ENCODE results near the gene MARK3. TPM values are rescaled to one million over a fixed set of nuclear protein-coding genes. Genes with fewer than 3 reads are reported as not detected.

The MARK3 gene
- total RNA-seq, 1 experiment from 2014 or later: 72.5 TPM

DNA sequence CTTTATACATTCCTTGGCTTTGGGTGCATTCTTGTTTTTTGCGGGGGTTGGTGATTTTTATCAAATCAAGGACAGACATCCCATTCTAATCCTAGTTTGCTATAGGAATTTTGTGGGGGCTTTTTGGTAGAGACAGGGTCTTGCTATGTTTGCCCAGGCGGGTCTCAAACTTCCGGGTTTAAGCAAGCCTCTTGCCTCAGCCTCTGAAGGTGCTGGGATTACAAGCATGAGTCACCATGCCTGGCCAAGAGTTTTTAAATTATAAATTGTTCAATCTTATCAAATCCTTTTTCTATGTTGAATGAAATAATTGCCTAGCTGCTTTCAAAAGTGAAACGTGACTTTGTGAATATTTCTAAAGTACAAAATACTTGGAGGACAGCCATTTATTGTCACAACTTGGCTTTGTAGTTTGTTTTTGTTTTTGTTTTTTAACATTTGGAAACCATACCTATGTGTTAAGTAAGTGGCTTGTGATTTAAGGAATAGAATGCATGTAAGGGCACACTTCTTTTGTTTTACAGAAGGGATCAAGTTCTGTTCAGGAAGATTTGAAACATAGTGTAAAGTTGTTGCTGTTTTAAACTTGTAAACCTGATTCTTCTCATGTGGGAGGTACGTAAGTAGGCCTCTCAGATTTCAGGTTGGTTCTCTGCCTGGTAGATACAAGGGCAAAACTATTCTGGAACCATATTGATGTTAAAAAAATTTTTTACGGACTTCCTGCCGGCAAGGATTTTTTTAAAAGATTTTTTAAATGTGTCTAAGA lies 13.4 kb downstream of the MARK3 start:
- Histone ChIP-seq H3K9ac (ENCODE audit: low read length) (no peak overlapping the region), H3K4me1 (ENCODE audit: control insufficient read depth in 1 of 2, insufficient read depth in 2 of 2, low read length in 2 of 2) (peaks cover 30 to 40% of the 10 kb centered on the region in 2 experiments), H3K9me3 (ENCODE audit: control insufficient read depth in 1 of 2, insufficient read depth in 1 of 2, low read depth in 1 of 2, low read length in 2 of 2) (no peaks in the 10 kb centered on the region), H3K9me2 (ENCODE audit: insufficient read depth) (no peaks in the 10 kb centered on the region), H3K27ac (ENCODE audit: low read depth, low read length) (peak overlapping the region; percentile 32; the same call in 1 of the 2 replicates), H2AFZ (ENCODE audit: low read depth, low read length, poor library complexity, severe bottlenecking) (no peak overlapping the region), H3K4me2 (ENCODE audit: low read length) (peak overlapping the region; percentile 8; the same call in 1 of the 2 replicates), H3K36me3 (ENCODE audit: control insufficient read depth in 1 of 2, insufficient read depth in 2 of 2, low read length in 2 of 2) (no peaks in the 10 kb centered on the region), H3K27me3 (ENCODE audit: insufficient read depth, low read length) (no peaks in the 10 kb centered on the region), H3K79me2 (ENCODE audit: insufficient read depth, low read length) (peaks cover 100% of the 10 kb centered on the region), H3K4me3 (replicated peaks in 1 of 2; ENCODE audit: low read depth in 1 of 2, low read length in 2 of 2) (no peak overlapping the region), H4K20me1 (ENCODE audit: insufficient read depth) (peaks cover 23% of the 10 kb centered on the region; the same call in 1 of the 2 replicates)
- intact Hi-C loops (cut with micrococcal nuclease): no loop called here
- no peak for ATAC-seq
- BruUV-seq (replicated peaks): no TSS peak
- DNase-seq (ENCODE audit: low read depth, low spot score): no peak
- ChIA-PET POLR2A (no interaction called here), CTCF (interaction anchor here (2.8 kb wide), 1 partner anchor 8 kb away, joined by 20 read pairs; no protein-coding TSS in a partner anchor), RAD21 (ENCODE audit: low non-redundant PET in 1 of 2, low total read pairs in 2 of 2, uncharacterized antibody in 2 of 2, unreplicated experiment in 2 of 2) (no interaction called here)
- TF ChIP-seq FOSL1 (IDR thresholded peaks at IDR 0.05; ENCODE audit: low read depth) (peak; percentile 24; the same call in 1 of the 2 replicates), ATF3 (IDR thresholded peaks at IDR 0.05) (no peak), ZFX (IDR thresholded peaks at IDR 0.05) (no peak), JUND (IDR thresholded peaks at IDR 0.05) (peak; percentile 38; the same call in 1 of the 2 replicates), ZBTB33 (IDR thresholded peaks at IDR 0.05; ENCODE audit: extremely low read depth, insufficient replicate concordance, low read length) (no peak), SP1 (IDR thresholded peaks at IDR 0.05; ENCODE audit: low read depth) (no peak), POLR2AphosphoS5 (IDR thresholded peaks at IDR 0.05; ENCODE audit: low read depth, low read length) (no peak), ELF1 (IDR thresholded peaks at IDR 0.05; ENCODE audit: borderline replicate concordance, low read depth) (peak; percentile 38; the same call in 1 of the 2 replicates), CEBPB (IDR thresholded peaks at IDR 0.05; ENCODE audit: low read depth) (peak; percentile 54; the same call in 1 of the 2 replicates)
